HG02588 (cell line): ENCODE measurements around the gene AGAP2.
"Not testable (repeated sequence)": the region's sequence is repeated elsewhere in the genome, so short reads cannot be mapped to it uniquely, and the experiment has no call there.

Source experiments
- ATAC-seq: cut with Tn5 transposase; IDR thresholded peaks from one replicate; pipeline ENCODE4 v1.9.1; 2021; ENCODE audit warnings: mild to moderate bottlenecking, moderate library complexity; ENCODE audit not compliant: unreplicated experiment

AGAP2 gene

DNA sequence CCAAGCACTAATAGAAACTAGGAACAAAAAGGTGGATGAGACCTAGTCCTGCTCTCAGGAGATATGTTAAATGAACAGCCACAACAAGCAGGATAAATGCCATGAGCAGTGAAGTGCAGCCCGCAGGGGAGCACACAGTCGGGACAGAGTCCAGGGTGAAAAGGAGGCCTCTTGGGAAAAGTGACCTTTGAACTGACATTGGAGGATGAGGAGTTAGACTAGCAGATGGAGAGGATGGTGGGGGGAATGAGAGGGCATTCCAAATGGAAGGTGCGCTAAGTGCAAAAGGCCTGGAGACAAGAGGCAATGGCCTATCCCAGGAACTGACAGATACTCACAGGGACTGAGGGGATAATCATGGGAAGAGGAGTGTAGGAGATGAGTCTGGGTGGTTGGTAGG, 40.1 kb downstream of the AGAP2 start:
- ATAC-seq = no peak

DNA sequence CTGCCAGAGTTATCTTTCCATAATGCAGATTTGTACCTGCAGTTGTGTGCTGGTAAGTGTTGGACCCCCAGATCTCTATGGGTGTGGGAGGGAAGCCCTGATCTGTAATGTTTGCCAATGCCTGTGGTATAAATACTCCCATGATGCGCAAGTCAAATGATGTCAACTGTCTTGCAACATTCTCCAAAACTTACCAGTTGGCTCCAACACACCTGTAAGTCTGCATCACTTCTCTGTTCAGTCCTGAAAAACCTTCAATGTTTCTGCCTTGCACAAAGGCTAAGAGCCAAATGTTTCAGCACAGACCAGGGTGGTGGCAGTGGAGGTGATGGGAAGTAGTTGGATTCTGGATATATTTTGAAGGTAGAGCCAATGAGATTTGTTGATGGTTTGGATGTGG, 41.5 kb downstream of the AGAP2 start:
- ATAC-seq = no peak

GRCh38 chr12:57695770-57696432, 42.6 kb downstream of the AGAP2 start:
- no peak for ATAC-seq

- ATAC-seq = no peak
Observed at GRCh38 chr12:57694459-57695019, 44.0 kb downstream of the AGAP2 start.

DNA sequence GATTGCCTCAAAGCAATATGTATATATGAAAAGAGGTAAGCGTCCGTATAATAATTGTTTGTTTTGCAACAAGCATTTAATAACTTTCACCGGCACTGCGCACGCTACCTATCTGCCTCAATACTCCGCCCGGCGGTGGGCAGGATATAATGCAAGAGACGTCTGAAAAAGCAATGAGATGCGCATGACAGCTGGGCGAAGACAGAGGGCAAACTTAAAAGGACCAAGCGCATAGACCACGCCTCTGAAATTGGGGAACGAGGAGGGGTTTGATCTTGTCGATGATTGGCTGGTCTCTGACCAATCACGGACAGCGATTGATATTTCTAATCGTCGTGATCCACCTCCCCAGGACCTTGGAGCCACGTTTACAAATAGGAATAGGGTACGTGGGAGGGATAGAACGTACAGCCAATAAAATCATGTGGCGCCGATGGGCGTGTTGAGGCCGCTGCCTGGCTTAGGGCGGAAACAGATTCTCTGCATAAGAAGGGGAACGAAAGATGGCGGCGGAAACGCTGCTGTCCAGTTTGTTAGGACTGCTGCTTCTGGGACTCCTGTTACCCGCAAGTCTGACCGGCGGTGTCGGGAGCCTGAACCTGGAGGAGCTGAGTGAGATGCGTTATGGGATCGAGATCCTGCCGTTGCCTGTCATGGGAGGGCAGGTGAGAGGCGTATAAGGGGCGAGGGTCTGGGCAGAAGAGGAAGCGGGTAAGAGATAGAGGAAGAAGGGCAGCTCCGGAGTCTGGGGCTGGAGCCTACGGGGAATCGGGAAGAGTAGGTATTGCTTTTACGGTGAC, 44.7 kb downstream of the AGAP2 start, which contains the start of gene OS9:
OS9 (plus strand) TSS at position 474 of the 800 bp plus-strand sequence; CDS start at position 504, 30 bp downstream.
- ATAC-seq = peak; percentile 96

DNA sequence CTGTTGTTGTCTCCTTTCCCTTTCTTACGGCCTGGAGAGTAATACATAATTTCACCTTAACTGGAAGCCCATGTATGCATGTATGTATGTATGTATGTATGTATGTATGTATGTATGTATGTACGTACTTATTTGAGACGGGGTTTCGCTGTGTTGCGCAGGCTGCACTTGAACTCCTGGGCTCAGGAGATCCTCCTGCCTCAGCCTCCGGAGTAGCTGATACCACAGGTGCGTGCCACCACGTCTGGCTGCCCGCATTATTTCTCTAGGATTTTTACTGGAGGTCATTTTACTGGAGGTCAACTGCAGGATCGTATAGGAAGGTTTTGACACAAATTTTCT, 45.3 kb downstream of the AGAP2 start:
- ATAC-seq = no peak

- no peak for ATAC-seq
Observed at GRCh38 chr12:57692500-57692899, 46.0 kb downstream of the AGAP2 start.

DNA sequence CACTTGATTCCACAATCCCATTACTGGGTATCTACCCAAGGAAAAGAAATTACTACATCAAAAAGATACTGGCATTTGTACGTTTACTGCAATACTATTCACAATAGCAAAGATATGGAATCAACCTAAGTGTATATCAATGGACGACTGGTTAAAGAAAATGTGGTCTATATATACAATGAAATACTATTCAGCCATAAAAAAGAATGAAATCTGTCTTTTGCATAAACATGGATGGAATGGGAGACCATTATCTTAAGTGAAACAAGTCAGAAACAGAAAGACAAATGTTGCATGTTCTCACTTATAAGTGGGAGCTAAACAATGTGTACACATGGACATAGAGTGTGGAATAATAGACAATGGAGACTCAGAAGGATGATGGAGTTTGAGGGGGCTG, 49.6 kb downstream of the AGAP2 start:
- ATAC-seq = no peak

DNA sequence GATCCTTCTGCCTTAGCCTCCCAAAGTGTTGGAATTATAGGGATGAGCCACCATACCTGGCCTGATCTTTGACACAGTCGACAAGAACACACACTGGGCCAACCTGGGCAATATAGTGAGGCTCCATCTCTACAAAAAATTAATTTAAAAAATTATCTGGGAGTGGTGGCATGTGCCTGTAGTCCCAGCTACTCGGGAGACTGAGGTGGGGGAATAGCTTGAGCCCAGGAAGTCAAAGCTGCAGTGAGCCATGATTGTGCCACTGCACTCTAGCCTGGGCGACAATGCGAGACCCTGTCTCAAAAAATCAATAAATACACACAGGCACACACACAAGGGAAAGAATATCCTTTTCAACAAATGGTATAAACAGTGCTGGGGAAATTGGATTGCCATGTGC, 50.7 kb downstream of the AGAP2 start:
- ATAC-seq = no peak

- no peak for ATAC-seq
Observed at GRCh38 chr12:57679697-57680096, 58.8 kb downstream of the AGAP2 start.

DNA sequence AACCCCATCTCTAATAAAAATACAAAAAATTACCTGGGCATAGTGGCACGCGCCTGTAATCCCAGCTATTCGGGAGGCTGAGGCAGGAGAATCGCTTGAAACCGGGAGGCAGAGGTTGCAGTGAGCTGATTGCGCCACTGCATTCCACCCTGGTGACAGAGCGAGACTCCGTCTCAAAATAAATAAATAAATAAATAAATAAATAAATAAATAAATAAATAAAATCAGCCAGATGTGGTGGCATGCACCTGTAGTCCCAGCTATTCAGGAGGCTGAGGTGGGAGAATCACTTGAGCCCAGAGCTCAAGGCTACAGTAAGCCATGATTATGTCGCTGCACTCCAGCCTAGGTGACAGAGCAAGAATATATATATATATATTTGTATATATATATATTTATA, 60.6 kb downstream of the AGAP2 start:
- ATAC-seq = not testable (repeated sequence)

- no peak for ATAC-seq
Observed at GRCh38 chr12:57674691-57675090, 63.9 kb downstream of the AGAP2 start.
